ENCODE results near the gene NACC1. TPM values are rescaled to one million over a fixed set of nuclear protein-coding genes. Genes with fewer than 3 reads are reported as not detected.

The NACC1 gene
- polyA plus RNA-seq, 1 donor (not counting 4 experiments of a cell fraction or from before 2014, with no cell fraction given): 32.9 TPM

- H4K20me1 ChIP-seq (ENCODE audit: control insufficient read depth, extremely low read depth, insufficient read depth, low read length): no peaks in the 10 kb centered on the region
- H3K79me2 ChIP-seq (ENCODE audit: control insufficient read depth, insufficient read depth, low read length): no peaks in the 10 kb centered on the region
- no peak overlapping the region for H3K4me3 ChIP-seq (ENCODE audit: control insufficient read depth in 2 of 3, extremely low read depth in 1 of 3, insufficient read depth in 2 of 3, low read depth in 1 of 3, low read length in 3 of 3)
- H2AFZ ChIP-seq (ENCODE audit: control insufficient read depth, low read length): no peak overlapping the region
- H3K36me3 ChIP-seq (ENCODE audit: control insufficient read depth in 2 of 2, extremely low read depth in 1 of 2, insufficient read depth in 2 of 2, low read length in 2 of 2): peaks cover 4% of the 10 kb centered on the region in 2 experiments
- DNase-seq (ENCODE audit: low read depth, low spot score) (no peak), FAIRE-seq (no peak)
- dilution Hi-C loops (cut with MboI; ENCODE audit: extremely low pct_ligation_motif_present, low sequenced_read_pairs): no loop called here
- H3K27me3 ChIP-seq (ENCODE audit: control insufficient read depth, extremely low read depth, insufficient read depth, low read length): no peaks in the 10 kb centered on the region
- no peaks in the 10 kb centered on the region for H3K4me1 ChIP-seq (ENCODE audit: control insufficient read depth, extremely low read depth, insufficient read depth, low read length)
- H3K27ac ChIP-seq (ENCODE audit: control insufficient read depth, insufficient read depth, low read length): no peak overlapping the region
- no peak overlapping the region for H3K9ac ChIP-seq (ENCODE audit: control insufficient read depth, extremely low read depth, insufficient read depth, low read length)
- H3K9me1 ChIP-seq (ENCODE audit: control insufficient read depth, extremely low read depth, insufficient read depth, low read length): no peaks in the 10 kb centered on the region
- no peaks in the 10 kb centered on the region for H3K9me3 ChIP-seq (ENCODE audit: control insufficient read depth, low read depth, low read length)
- TF ChIP-seq CTCF (optimal IDR thresholded peaks at IDR 0.05 in 1 of 3, IDR thresholded peaks at IDR 0.05 in 1 of 3, conservative IDR thresholded peaks at IDR 0.05 in 1 of 3; ENCODE audit: extremely low read depth in 1 of 3, insufficient read depth in 2 of 3, low read length in 3 of 3) (no peak), EZH2 (IDR thresholded peaks at IDR 0.05; ENCODE audit: low read length) (no peak)
- no peak overlapping the region for H3K4me2 ChIP-seq (ENCODE audit: control insufficient read depth, extremely low read depth, insufficient read depth, low read depth, low read length)
These were observed 25.9 kb upstream of the NACC1 start for GRCh38 chr19:13092158-13092543.

- dilution Hi-C loops (cut with MboI; ENCODE audit: extremely low pct_ligation_motif_present, low sequenced_read_pairs): no loop called here
- no peak overlapping the region for H3K4me2 ChIP-seq (ENCODE audit: control insufficient read depth, extremely low read depth, insufficient read depth, low read depth, low read length)
These were observed 25.3 kb upstream of the NACC1 start for GRCh38 chr19:13092606-13093235.

More at GRCh38 chr19:13092606-13093235, 25.3 kb upstream of the NACC1 start:
- Histone ChIP-seq H3K4me3 (ENCODE audit: control insufficient read depth in 2 of 3, extremely low read depth in 1 of 3, insufficient read depth in 2 of 3, low read depth in 1 of 3, low read length in 3 of 3) (no peak overlapping the region), H3K36me3 (ENCODE audit: control insufficient read depth in 2 of 2, extremely low read depth in 1 of 2, insufficient read depth in 2 of 2, low read length in 2 of 2) (peaks cover 4% of the 10 kb centered on the region in 2 experiments), H3K4me1 (ENCODE audit: control insufficient read depth, extremely low read depth, insufficient read depth, low read length) (no peaks in the 10 kb centered on the region), H3K9ac (ENCODE audit: control insufficient read depth, extremely low read depth, insufficient read depth, low read length) (no peak overlapping the region), H2AFZ (ENCODE audit: control insufficient read depth, low read length) (no peak overlapping the region), H3K9me3 (ENCODE audit: control insufficient read depth, low read depth, low read length) (no peaks in the 10 kb centered on the region), H3K27ac (ENCODE audit: control insufficient read depth, insufficient read depth, low read length) (no peak overlapping the region), H3K9me1 (ENCODE audit: control insufficient read depth, extremely low read depth, insufficient read depth, low read length) (no peaks in the 10 kb centered on the region), H3K27me3 (ENCODE audit: control insufficient read depth, extremely low read depth, insufficient read depth, low read length) (no peaks in the 10 kb centered on the region), H4K20me1 (ENCODE audit: control insufficient read depth, extremely low read depth, insufficient read depth, low read length) (no peaks in the 10 kb centered on the region), H3K79me2 (ENCODE audit: control insufficient read depth, insufficient read depth, low read length) (no peaks in the 10 kb centered on the region)
- DNase-seq (ENCODE audit: low read depth, low spot score): no peak
- no peak for TF ChIP-seq EZH2 (IDR thresholded peaks at IDR 0.05; ENCODE audit: low read length)
- no peak for FAIRE-seq
